ENCODE data around the gene TEDC2. TPM values are rescaled to one million over a fixed set of nuclear protein-coding genes. Genes with fewer than 3 reads are reported as not detected.

Gene TEDC2
- total RNA-seq, 2 donors from 2014 or later, result 2.4 to 24.0 TPM

GRCh38 chr16:2480948-2481347 lies 21.0 kb downstream of the TEDC2 start:
- H3K27ac ChIP-seq, result no peak overlapping the region

GRCh38 chr16:2481676-2482075 lies 21.8 kb downstream of the TEDC2 start:
- H3K27me3 ChIP-seq, result no peaks in the 10 kb centered on the region
- H3K27ac ChIP-seq, result no peak overlapping the region
- H3K36me3 ChIP-seq, result no peaks in the 10 kb centered on the region
- H3K4me3 ChIP-seq, result no peak overlapping the region
- no peak for TF ChIP-seq CTCF (IDR thresholded peaks at IDR 0.05)
- H3K4me1 ChIP-seq, result peaks cover 4% of the 10 kb centered on the region
- peak overlapping the region in 1 of 2 donors; percentile 15 for H3K9ac ChIP-seq (ENCODE audit: low read depth in 2 of 2, low read length in 2 of 2)
- intact Hi-C loops (cut with DNase I), result no loop called here
- no peaks in the 10 kb centered on the region for H3K9me3 ChIP-seq
- no peak for DNase-seq

More at GRCh38 chr16:2480948-2481347, 21.0 kb downstream of the TEDC2 start:
- Histone ChIP-seq H3K9me3 (no peaks in the 10 kb centered on the region), H3K4me1 (peaks cover 7% of the 10 kb centered on the region), H3K36me3 (no peaks in the 10 kb centered on the region), H3K27me3 (no peaks in the 10 kb centered on the region), H3K9ac (ENCODE audit: low read depth in 2 of 2, low read length in 2 of 2) (peak overlapping the region in 1 of 2 donors; percentile 1), H3K4me3 (no peak overlapping the region)
- intact Hi-C loops (cut with DNase I), result no loop called here
- DNase-seq, result peak; percentile 84
- no peak for TF ChIP-seq CTCF (IDR thresholded peaks at IDR 0.05)

GRCh38 chr16:2482249-2482648 lies 22.3 kb downstream of the TEDC2 start:
- Histone ChIP-seq H3K27ac (peak overlapping the region; percentile 27), H3K4me1 (peaks cover 4% of the 10 kb centered on the region), H3K9me3 (no peaks in the 10 kb centered on the region), H3K36me3 (no peaks in the 10 kb centered on the region), H3K9ac (ENCODE audit: low read depth in 2 of 2, low read length in 2 of 2) (no peak overlapping the region), H3K4me3 (no peak overlapping the region), H3K27me3 (no peaks in the 10 kb centered on the region)
- no peak for DNase-seq
- TF ChIP-seq CTCF (IDR thresholded peaks at IDR 0.05), result no peak
- intact Hi-C loops (cut with DNase I), result no loop called here

GRCh38 chr16:2482708-2483534 lies 23.0 kb downstream of the TEDC2 start:
- TF ChIP-seq CTCF (IDR thresholded peaks at IDR 0.05), result no peak
- Histone ChIP-seq H3K9me3 (no peaks in the 10 kb centered on the region), H3K27ac (peak overlapping the region; percentile 27), H3K9ac (ENCODE audit: low read depth in 2 of 2, low read length in 2 of 2) (peak overlapping the region; percentile 26 to 56), H3K4me1 (peaks cover 4% of the 10 kb centered on the region), H3K27me3 (no peaks in the 10 kb centered on the region), H3K36me3 (no peaks in the 10 kb centered on the region), H3K4me3 (no peak overlapping the region)
- no peak for DNase-seq
- intact Hi-C loops (cut with DNase I), result no loop called here

DNA sequence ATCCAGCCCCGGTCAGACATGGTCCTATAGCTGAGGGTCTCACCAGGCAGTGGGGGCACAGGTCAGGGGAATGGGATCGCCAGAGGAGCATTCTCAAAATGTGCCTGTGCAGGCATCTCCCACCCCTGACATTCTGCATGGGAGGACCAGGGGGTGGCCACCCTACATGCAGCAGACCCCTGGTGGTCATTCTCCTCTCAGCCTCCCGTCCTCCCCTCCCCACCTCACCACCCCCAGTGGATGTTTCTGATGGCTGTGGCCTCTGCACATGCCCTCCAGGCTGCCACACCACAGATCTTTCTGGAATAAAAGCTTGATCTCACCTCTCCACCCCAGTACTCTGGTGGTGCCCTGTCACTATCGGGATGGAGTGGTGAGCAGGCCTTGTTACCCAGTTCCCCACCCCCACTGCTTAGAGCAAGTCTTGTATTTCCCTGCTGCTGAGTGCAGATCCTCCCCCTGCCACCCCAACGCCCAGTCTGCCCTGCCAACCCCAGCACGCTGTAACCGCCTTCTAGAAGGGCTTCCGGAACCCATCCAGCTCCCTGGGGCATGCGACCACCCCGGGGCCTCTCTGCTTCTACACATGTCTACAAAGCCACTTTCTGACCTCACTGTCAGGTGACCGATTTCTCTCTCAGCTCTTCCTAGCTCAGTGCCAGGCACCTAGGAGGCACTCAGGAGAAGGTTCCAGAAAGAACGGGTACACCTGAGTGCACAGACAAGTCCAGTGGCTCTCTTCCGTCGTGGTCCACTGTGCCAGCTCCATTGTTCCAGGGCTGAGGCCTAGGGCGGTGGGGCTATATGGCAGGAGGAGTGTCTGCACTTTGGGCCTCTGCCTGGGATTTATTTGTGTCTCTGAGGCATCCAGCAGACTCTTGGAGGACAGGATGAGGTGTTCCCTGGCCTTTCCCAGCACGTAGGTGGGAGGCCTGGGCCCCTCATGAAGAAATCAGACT lies 24.3 kb downstream of the TEDC2 start:
- H3K27me3 ChIP-seq, result no peaks in the 10 kb centered on the region
- H3K4me1 ChIP-seq, result peaks cover 4% of the 10 kb centered on the region
- no peaks in the 10 kb centered on the region for H3K36me3 ChIP-seq
- DNase-seq, result no peak
- H3K4me3 ChIP-seq, result no peak overlapping the region
- TF ChIP-seq CTCF (IDR thresholded peaks at IDR 0.05), result no peak
- no peak overlapping the region for H3K9ac ChIP-seq (ENCODE audit: low read depth in 2 of 2, low read length in 2 of 2)
- H3K27ac ChIP-seq, result no peak overlapping the region
- intact Hi-C loops (cut with DNase I), result no loop called here
- H3K9me3 ChIP-seq, result no peaks in the 10 kb centered on the region

All from colonic mucosa (tissue), 4 donors.